ENCODE results near the gene GPLD1. TPM values are rescaled to one million over a fixed set of nuclear protein-coding genes. Genes with fewer than 3 reads are reported as not detected.

The GPLD1 gene
- total RNA-seq, 4 donors from 2014 or later: 24.4 to 69.6 (median 50.8) TPM

DNA sequence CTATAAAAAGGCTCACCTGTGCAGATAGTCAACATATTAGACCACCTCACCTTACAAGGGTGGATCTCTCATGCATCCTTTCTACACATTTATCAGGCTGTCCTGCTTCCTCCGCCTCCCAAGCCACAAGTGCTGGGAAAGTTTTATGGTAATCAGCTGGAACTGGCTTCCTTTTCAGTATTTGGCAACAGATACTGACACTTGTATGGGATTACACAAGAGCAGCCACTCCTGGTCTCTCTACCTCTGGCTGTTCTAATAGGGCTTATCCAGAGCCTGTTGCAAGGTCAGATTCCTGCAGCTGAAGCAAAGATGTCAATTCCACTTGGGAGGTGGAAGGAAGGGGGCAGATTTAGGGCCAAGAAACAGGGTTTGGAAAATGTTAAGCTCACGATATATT, 503 bp upstream of the GPLD1 start:
- intact Hi-C loops (cut with DNase I; ENCODE audit: low total_unique reads): no loop called here
- H3K4me3 ChIP-seq (ENCODE audit: low read depth, poor library complexity, severe bottlenecking): no peak overlapping the region
- TF ChIP-seq POLR2A (IDR thresholded peaks at IDR 0.05): no peak
- TF ChIP-seq, protein P1, sequence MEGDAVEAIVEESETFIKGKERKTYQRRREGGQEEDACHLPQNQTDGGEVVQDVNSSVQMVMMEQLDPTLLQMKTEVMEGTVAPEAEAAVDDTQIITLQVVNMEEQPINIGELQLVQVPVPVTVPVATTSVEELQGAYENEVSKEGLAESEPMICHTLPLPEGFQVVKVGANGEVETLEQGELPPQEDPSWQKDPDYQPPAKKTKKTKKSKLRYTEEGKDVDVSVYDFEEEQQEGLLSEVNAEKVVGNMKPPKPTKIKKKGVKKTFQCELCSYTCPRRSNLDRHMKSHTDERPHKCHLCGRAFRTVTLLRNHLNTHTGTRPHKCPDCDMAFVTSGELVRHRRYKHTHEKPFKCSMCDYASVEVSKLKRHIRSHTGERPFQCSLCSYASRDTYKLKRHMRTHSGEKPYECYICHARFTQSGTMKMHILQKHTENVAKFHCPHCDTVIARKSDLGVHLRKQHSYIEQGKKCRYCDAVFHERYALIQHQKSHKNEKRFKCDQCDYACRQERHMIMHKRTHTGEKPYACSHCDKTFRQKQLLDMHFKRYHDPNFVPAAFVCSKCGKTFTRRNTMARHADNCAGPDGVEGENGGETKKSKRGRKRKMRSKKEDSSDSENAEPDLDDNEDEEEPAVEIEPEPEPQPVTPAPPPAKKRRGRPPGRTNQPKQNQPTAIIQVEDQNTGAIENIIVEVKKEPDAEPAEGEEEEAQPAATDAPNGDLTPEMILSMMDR (IDR thresholded peaks at IDR 0.05): no peak
- no peak for DNase-seq (ENCODE audit: low spot score in 2 of 2)
- WGBS, 2 donors: 49 to 55% methylated on average over 2 of the region's 2 CpGs

DNA sequence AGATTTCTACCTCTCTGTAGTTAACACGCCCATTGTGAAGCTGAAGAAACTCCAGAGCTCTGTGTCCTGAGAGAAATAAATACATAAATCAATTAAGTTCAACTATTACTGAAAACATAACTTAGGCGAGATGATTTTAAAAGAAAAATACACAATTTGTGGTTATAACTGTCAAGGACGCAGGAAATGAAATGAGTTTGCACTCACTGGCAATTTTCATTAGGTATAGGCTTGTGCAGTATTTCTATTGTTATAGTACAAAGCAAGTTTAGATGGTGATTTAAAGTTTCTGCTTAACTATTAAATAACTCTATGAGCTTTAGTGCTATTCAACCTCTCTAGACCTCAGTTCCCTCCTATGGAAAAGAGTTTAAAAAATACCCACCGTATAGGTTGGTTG, 3.3 kb downstream of the GPLD1 start:
- intact Hi-C loops (cut with DNase I; ENCODE audit: low total_unique reads): no loop called here
- 87 to 91% methylated on average over 4 of the region's 4 CpGs for WGBS, 2 donors
- no peak overlapping the region for H3K4me3 ChIP-seq (ENCODE audit: low read depth, poor library complexity, severe bottlenecking)
- TF ChIP-seq POLR2A (IDR thresholded peaks at IDR 0.05): no peak
- TF ChIP-seq, protein P1 (IDR thresholded peaks at IDR 0.05): no peak
- no peak for DNase-seq (ENCODE audit: low spot score in 2 of 2)

DNA sequence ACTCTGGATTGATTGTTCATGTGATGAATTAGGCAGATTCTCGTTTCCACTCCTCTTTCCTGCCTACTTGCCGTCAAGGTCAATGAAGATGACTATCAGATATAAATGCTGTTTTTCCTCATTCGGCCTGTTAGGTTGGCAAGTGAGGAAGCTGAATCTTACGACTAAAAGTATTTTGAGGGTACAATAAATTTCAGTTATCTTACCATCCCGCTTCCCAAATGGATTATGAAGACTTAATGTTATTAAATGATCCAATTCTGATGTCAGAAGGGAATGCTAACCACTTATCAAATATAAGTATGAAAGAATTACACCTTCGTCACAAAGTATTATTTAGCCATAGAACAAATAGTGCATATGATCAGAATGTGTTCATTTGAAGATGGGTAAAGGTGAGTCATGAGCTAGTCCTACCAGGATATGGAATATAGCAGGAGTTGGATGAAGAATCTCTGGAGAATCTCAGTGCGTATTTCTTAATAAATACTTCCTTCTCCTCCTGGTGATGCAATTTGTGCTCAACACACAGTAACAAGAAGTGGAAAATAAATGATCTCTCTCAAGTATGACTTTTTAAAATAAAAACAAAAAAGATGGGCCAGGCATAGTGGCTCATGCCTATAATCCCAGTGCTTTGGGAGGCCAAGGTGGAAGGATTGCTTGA, 4.6 kb downstream of the GPLD1 start:
- WGBS, 2 donors: 90 to 93% methylated on average over 7 of the region's 7 CpGs
- H3K4me3 ChIP-seq (ENCODE audit: low read depth, poor library complexity, severe bottlenecking): no peak overlapping the region
- TF ChIP-seq POLR2A (IDR thresholded peaks at IDR 0.05): no peak
- TF ChIP-seq, protein P1 (IDR thresholded peaks at IDR 0.05): no peak
- intact Hi-C loops (cut with DNase I; ENCODE audit: low total_unique reads): no loop called here
- no peak for DNase-seq (ENCODE audit: low spot score in 2 of 2)

DNA sequence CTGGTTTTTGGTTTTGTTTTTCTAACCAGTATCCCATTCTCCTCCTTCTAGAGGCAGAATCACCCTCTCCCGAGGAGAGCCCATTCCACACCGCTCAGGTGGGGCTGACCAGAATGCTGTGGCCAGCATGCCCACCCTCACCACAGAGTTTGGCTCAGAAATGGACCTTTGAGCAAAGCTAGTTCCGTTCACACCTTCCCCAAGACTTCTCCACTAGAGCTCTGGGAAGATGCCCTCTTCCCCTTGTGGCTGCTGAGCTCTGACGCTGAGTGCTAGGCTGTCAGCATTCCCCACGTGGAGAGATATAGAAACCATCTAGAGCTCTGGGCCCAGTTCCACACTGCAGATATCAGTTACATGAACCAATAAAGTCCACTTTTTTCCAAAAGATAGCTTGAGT, 7.9 kb downstream of the GPLD1 start:
- WGBS, 2 donors: 88 to 92% methylated on average over 5 of the region's 5 CpGs
- TF ChIP-seq POLR2A (IDR thresholded peaks at IDR 0.05): no peak
- TF ChIP-seq, protein P1 (IDR thresholded peaks at IDR 0.05): no peak
- no peak for DNase-seq (ENCODE audit: low spot score in 2 of 2)

DNA sequence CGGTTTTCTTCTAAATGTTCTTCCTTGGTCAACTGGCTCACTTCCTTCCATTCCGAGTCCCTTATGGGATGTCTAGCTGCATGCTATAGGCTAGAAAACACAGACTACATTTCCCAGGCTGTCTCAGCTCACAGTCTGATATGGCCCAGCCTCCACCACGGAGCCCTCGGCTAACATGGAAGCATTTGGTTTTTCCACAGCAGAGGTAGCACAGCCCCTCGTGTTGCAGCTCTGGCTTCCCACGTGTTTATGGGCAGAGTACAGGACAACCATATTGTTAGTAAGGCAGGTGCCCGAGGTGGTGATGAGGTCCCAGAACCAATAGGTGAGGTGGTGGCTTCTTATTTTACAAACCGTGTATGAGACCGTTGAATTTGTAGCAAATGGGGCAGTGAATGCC, 8.7 kb downstream of the GPLD1 start:
- TF ChIP-seq, protein P1 (IDR thresholded peaks at IDR 0.05): no peak
- WGBS, 2 donors: 85 to 89% methylated on average over 9 of the region's 9 CpGs
- H3K4me3 ChIP-seq (ENCODE audit: low read depth, poor library complexity, severe bottlenecking): no peak overlapping the region
- intact Hi-C loops (cut with DNase I; ENCODE audit: low total_unique reads): no loop called here
- no peak for DNase-seq (ENCODE audit: low spot score in 2 of 2)

More for the DNA sequence above, 7.9 kb downstream of the GPLD1 start:
- H3K4me3 ChIP-seq (ENCODE audit: low read depth, poor library complexity, severe bottlenecking): no peak overlapping the region
- intact Hi-C loops (cut with DNase I; ENCODE audit: low total_unique reads): no loop called here

DNA sequence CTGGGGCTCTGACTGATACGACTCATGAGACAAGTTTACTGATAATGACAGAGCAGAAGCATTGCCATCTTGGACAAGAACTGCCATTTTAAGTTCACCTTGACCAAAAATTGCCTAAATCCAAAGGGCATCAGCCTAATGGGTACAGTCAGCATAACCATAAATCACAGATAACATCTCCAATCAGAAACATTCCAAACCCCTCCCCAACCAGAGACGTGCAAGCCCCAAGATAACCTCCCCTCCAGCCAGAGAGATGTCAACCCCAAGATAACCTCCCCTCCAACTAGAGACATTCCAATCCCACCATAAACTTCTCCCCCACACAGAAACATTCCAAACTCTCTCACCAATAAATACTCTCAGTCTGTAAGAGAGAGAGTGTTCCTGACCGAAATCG, 10.5 kb downstream of the GPLD1 start:
- intact Hi-C loops (cut with DNase I; ENCODE audit: low total_unique reads): no loop called here
- H3K4me3 ChIP-seq (ENCODE audit: low read depth, poor library complexity, severe bottlenecking): no peak overlapping the region
- 65 to 77% methylated on average over 4 of the region's 4 CpGs for WGBS, 2 donors
- no peak for DNase-seq (ENCODE audit: low spot score in 2 of 2)
- TF ChIP-seq POLR2A (IDR thresholded peaks at IDR 0.05): no peak
- TF ChIP-seq, protein P1 (IDR thresholded peaks at IDR 0.05): no peak
